ENCODE data around the gene C6orf47.

C6orf47 gene

GRCh38 chr6:31609519-31610406 lies 50.8 kb downstream of the C6orf47 start:
- Histone ChIP-seq H2AFZ (ENCODE audit: low read depth, low read length) (no peak overlapping the region), H3K27me3 (ENCODE audit: low read depth, low read length) (no peaks in the 10 kb centered on the region), H3K4me3 (ENCODE audit: low read length) (no peak overlapping the region), H3K27ac (ENCODE audit: low read length) (no peak overlapping the region), H4K20me1 (ENCODE audit: insufficient read depth, low read length) (no peaks in the 10 kb centered on the region), H3K36me3 (replicated peaks; ENCODE audit: low read depth, low read length) (no peaks in the 10 kb centered on the region), H3K9ac (ENCODE audit: low read length) (no peak overlapping the region), H3K79me2 (ENCODE audit: low read length) (no peaks in the 10 kb centered on the region), H3K4me1 (ENCODE audit: low read length) (peaks cover 8% of the 10 kb centered on the region), H3K4me2 (ENCODE audit: low read length) (no peak overlapping the region), H3K9me3 (ENCODE audit: insufficient read depth, low read length) (no peaks in the 10 kb centered on the region)
- TF ChIP-seq EZH2phosphoT487 (IDR thresholded peaks at IDR 0.05; ENCODE audit: low read depth) (no peak), CTCF (IDR thresholded peaks at IDR 0.05; ENCODE audit: low read depth, low read length) (no peak)
